GM12878 (cell line): Measurements from ENCODE around the gene EEF1E1. TPM values are rescaled to one million over a fixed set of nuclear protein-coding genes. Genes with fewer than 3 reads are reported as not detected.

Experiments used
- ATAC-seq: fragments of 200-7000 bp; cut with Tn5 transposase; 3 replicates; pipeline ENCODE4 v1.9.1; 2020; ENCODE audit warnings: mild to moderate bottlenecking, moderate library complexity
- BruUV-seq: library from RNA; stranded (reverse); fragments of 400-500 nt; replicated peaks from 2 replicates; lab custom pipeline; 2021; lab: Mats Ljungman, UMichigan
- CTCF ChIA-PET: fragments of 300-600 bp; sonication (Branson Sonifier 250); formaldehyde crosslinking; extraction: SDS; loops from one replicate; lab custom pipeline; 2021; ENCODE audit warnings: inconsistent platforms; lab: Yijun Ruan, JAX
- POLR2A ChIA-PET: fragments of 350-600 bp; formaldehyde crosslinking; extraction: SDS; loops from one replicate; lab custom pipeline; 2021; ENCODE audit warnings: inconsistent platforms; lab: Charles Lee
- RAD21 ChIA-PET: fragments of 300-600 bp; sonication (Branson Sonifier 250); formaldehyde crosslinking; loops from one replicate; lab custom pipeline; 2023; ENCODE audit warnings: antibody characterized with exemption; ENCODE audit not compliant: unreplicated experiment; lab: Charles Lee
- SMC1A ChIA-PET: fragments of 300-600 bp; sonication (Branson Sonifier 250); formaldehyde crosslinking; loops from one replicate; lab custom pipeline; 2023; ENCODE audit not compliant: unreplicated experiment, uncharacterized antibody; lab: Charles Lee
- DNase-seq: peaks from one replicate; pipeline ENCODE4 v3.0.0-alpha.2; 2011; ENCODE audit warnings: low read depth, low spot score
- FAIRE-seq: peaks from 3 replicates; lab custom pipeline; 2011; peaks lifted over from hg19 to GRCh38; lab: Jason Lieb, UNC
- H2AFZ ChIP-seq: 2 replicates; pipeline ENCODE4 v1.6.0; 2011; ENCODE audit warnings: low read depth, low read length, control low read depth; ENCODE audit not compliant: control insufficient read depth
- H3K27ac ChIP-seq: 2 replicates; pipeline ENCODE4 v1.5.1; 2011; ENCODE audit warnings: control low read depth; ENCODE audit not compliant: control insufficient read depth, insufficient read depth
- H3K27me3 ChIP-seq, 2 experiments: replicated peaks in 1 of 2; 2 replicates each; pipeline versions ENCODE4 v1.6.0 to v1.6.1; 2011; ENCODE audit warnings: low read length in 1 of 2; ENCODE audit not compliant: control insufficient read depth in 2 of 2, insufficient read depth in 2 of 2
- H3K36me3 ChIP-seq, 2 experiments: 2 replicates each; pipeline ENCODE4 v1.5.1; 2011; ENCODE audit warnings: low read length in 1 of 2; ENCODE audit not compliant: control insufficient read depth in 2 of 2, insufficient read depth in 2 of 2
- H3K4me1 ChIP-seq: 2 replicates; pipeline ENCODE4 v1.6.1; 2011; ENCODE audit warnings: mild to moderate bottlenecking, low read length, moderate library complexity, mixed read lengths; ENCODE audit not compliant: control insufficient read depth, insufficient read depth
- H3K4me2 ChIP-seq: 2 replicates; pipeline ENCODE4 v1.6.0; 2011; ENCODE audit warnings: control low read depth; ENCODE audit not compliant: control insufficient read depth, insufficient read depth
- H3K4me3 ChIP-seq: fragments of 200-600 bp; sonication (generic); 2 replicates; pipeline ENCODE4 v1.5.1; 2016
- H3K79me2 ChIP-seq: 2 replicates; pipeline ENCODE4 v1.6.0; 2011; ENCODE audit warnings: low read length; ENCODE audit not compliant: control insufficient read depth, insufficient read depth
- H3K9ac ChIP-seq: 2 replicates; pipeline ENCODE4 v1.8.0; 2011; ENCODE audit warnings: low read length, control low read depth, mixed read lengths; ENCODE audit not compliant: control insufficient read depth, insufficient read depth
- H3K9me3 ChIP-seq: replicated peaks from 3 replicates; pipeline ENCODE4 v1.5.1; 2011; ENCODE audit warnings: mild to moderate bottlenecking, low read length; ENCODE audit not compliant: control insufficient read depth, insufficient read depth
- H4K20me1 ChIP-seq: 2 replicates; pipeline ENCODE4 v1.6.0; 2011; ENCODE audit not compliant: control insufficient read depth, insufficient read depth
- E4F1 ChIP-seq: fragments of 450-650 bp; IDR thresholded peaks from 2 replicates; pipeline ENCODE4 v1.6.1; 2018; ENCODE audit warnings: borderline replicate concordance, mild to moderate bottlenecking; ENCODE audit not compliant: partially characterized antibody
- MTA2 ChIP-seq: fragments of 450-650 bp; IDR thresholded peaks from 2 replicates; pipeline ENCODE4 v1.6.1; 2016; ENCODE audit warnings: low read depth, mild to moderate bottlenecking, moderate library complexity
- PAX8 ChIP-seq: fragments of 450-650 bp; IDR thresholded peaks from 2 replicates; pipeline ENCODE4 v1.6.1; 2017; ENCODE audit warnings: mild to moderate bottlenecking, moderate library complexity
- SMAD1 ChIP-seq: fragments of 450-650 bp; IDR thresholded peaks from 2 replicates; pipeline ENCODE4 v1.6.1; 2018; ENCODE audit warnings: mild to moderate bottlenecking, low read depth; ENCODE audit not compliant: partially characterized antibody
- WGBS: methylation state at CpG from one replicate; pipeline ENCODE4 v1.1.6; 2016; ENCODE audit warnings: low lambda C conversion rate; ENCODE audit not compliant: insufficient replicate concordance, insufficient coverage; ENCODE audit errors: missing lambda C conversion rate; 5-methylcytosine and 5-hydroxymethylcytosine counted together
- in situ Hi-C: fragments of 300-500 bp; cut with MboI; formaldehyde crosslinking; loops from 9 replicates; pipeline ENCODE4 v1.14.3; 2018; ENCODE audit warnings: mixed read lengths
- intact Hi-C: fragments of 100-400 bp; cut with micrococcal nuclease; formaldehyde crosslinking; loops from one replicate; pipeline ENCODE4 v1.14.2; 2022; ENCODE audit not compliant: unreplicated experiment
- polyA plus RNA-seq, 11 experiments: library from polyadenylated mRNA; depleted of rRNA in 4 of 11; unstranded in 6 of 11; stranded (reverse) in 5 of 11; fragments of >200 nt; fragmentation: Nextera tagmentation in 4 of 11; fragmentation: Illumina TruSeq in 1 of 11; extraction: Ambion mirVana in 4 of 11; extraction: Trizol in 1 of 11; gene quantifications; 1 replicate in 1 of 11; 2 replicates in 10 of 11; pipeline versions ENCODE4 v1.2.1 to v1.2.3, GENCODE V29; 2011 to 2016; ENCODE audit warnings: inconsistent platforms in 2 of 11, missing spikeins in 2 of 11, low read depth in 1 of 11
- total RNA-seq, 4 experiments: library from RNA; depleted of rRNA in 3 of 4; stranded (reverse); fragments of >200 nt in 3 of 4; fragmentation: Illumina TruSeq in 1 of 4; extraction: Trizol in 1 of 4; gene quantifications; 2 replicates each; pipeline versions ENCODE4 v1.2.1 to v1.2.3, GENCODE V29; 2013 to 2021
- TF ChIP-seq, protein P1 (sequence below): fragments of 450-650 bp; IDR thresholded peaks from 2 replicates; pipeline ENCODE4 v1.6.1; 2017; ENCODE audit warnings: antibody characterized with exemption, mild to moderate bottlenecking, moderate library complexity

EEF1E1 gene
- total and polyA plus RNA-seq, 10 of the 15 experiments (the other 5 are each of a cell fraction or from before 2014, with no cell fraction given), result 55.3 to 668 (median 121) TPM

DNA sequence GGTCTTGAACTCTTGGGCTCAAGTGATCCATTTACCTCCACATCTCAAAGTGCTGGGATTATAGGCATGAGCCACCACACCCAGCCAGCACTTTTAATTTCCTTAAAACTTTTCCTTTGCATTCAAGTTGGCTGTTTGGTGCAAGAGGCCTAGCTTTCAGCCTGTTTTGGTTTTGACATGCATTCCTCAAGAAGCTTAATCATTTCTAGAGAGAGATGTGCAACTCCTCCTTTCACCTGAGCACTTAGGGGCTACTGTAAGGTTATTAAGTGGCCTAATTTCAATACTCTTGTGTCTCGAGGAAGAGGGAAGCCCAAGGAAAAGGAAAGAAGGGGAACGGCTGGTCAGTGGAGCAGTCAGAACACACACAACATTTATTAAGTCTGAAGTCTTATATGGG lies 24.4 kb downstream of the EEF1E1 start:
- SMC1A ChIA-PET, result no interaction called here

More for the DNA sequence above, 24.4 kb downstream of the EEF1E1 start:
- H3K4me2 ChIP-seq, result no peak overlapping the region
- ATAC-seq, result no peak
- no peak for TF ChIP-seq SMAD1
- TF ChIP-seq MTA2, result no peak
- no peak for TF ChIP-seq PAX8
- no peak for TF ChIP-seq E4F1
- TF ChIP-seq, protein P1, sequence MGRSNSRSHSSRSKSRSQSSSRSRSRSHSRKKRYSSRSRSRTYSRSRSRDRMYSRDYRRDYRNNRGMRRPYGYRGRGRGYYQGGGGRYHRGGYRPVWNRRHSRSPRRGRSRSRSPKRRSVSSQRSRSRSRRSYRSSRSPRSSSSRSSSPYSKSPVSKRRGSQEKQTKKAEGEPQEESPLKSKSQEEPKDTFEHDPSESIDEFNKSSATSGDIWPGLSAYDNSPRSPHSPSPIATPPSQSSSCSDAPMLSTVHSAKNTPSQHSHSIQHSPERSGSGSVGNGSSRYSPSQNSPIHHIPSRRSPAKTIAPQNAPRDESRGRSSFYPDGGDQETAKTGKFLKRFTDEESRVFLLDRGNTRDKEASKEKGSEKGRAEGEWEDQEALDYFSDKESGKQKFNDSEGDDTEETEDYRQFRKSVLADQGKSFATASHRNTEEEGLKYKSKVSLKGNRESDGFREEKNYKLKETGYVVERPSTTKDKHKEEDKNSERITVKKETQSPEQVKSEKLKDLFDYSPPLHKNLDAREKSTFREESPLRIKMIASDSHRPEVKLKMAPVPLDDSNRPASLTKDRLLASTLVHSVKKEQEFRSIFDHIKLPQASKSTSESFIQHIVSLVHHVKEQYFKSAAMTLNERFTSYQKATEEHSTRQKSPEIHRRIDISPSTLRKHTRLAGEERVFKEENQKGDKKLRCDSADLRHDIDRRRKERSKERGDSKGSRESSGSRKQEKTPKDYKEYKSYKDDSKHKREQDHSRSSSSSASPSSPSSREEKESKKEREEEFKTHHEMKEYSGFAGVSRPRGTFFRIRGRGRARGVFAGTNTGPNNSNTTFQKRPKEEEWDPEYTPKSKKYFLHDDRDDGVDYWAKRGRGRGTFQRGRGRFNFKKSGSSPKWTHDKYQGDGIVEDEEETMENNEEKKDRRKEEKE, result no peak
- TF ChIP-seq, all 136 proteins: peak for 0
- Histone ChIP-seq H2AFZ (no peak overlapping the region), H3K79me2 (no peaks in the 10 kb centered on the region), H4K20me1 (no peaks in the 10 kb centered on the region), H3K27me3 (no peaks in the 10 kb centered on the region), H3K27ac (no peak overlapping the region), H3K9me3 (no peaks in the 10 kb centered on the region), H3K9ac (no peak overlapping the region), H3K4me1 (peaks cover 3% of the 10 kb centered on the region; the same call in 1 of the 2 replicates), H3K4me3 (no peak overlapping the region), H3K36me3 (peaks cover 0 to 5% of the 10 kb centered on the region in 2 experiments; a peak in 2 of 4 replicates)
- intact Hi-C loops (no loop called here), in situ Hi-C loops (no loop called here)
- ChIA-PET RAD21 (no interaction called here), CTCF (interaction anchor here (0.9 to 1.6 kb wide), 2 partner anchors 19 to 25 kb away, joined by 3 read pairs; partner anchors contain the start of gene EEF1E1), POLR2A (no interaction called here)
- FAIRE-seq, result no peak
- BruUV-seq, result no TSS peak
- no peak for DNase-seq
- WGBS, result 0% methylated on average over 2 of the region's 2 CpGs
